22Rv1 (cell line): ENCODE data around the gene FGF6.
"Not testable (repeated sequence)": the region's sequence is repeated elsewhere in the genome, so short reads cannot be mapped to it uniquely, and the experiment has no call there.

Source experiments
- H3K27ac ChIP-seq: fragments of 450-650 bp; 2 replicates; pipeline ENCODE4 v1.5.1; 2017
- ZFX ChIP-seq: fragments of 450-650 bp; IDR thresholded peaks from 2 replicates; pipeline ENCODE4 v1.6.1; 2017; ENCODE audit warnings: antibody characterized with exemption, borderline replicate concordance
- TF ChIP-seq, protein P1 (sequence below): fragments of 450-650 bp; IDR thresholded peaks from 2 replicates; pipeline ENCODE4 v1.5.1; 2017; ENCODE audit warnings: mild to moderate bottlenecking

FGF6 gene

DNA sequence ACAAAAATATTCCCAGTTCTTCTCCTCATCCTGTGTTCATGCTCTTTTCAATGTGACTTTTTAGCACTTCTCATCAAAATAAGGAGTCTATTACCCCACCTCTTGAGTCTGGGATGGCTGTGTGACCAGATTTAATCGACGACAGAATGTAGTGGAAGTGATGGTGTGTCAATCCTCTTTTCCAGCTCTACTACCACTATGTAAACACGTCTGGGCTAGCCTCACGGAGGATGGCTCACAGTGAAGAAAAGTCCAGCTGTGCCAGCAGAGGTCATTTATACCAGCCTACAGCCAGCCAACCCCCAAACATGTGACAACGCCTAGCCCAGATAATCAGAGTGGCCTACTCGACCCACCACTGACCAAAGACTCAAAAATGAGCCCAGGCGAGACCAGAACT is 37.3 kb upstream of the FGF6 start:
- TF ChIP-seq, protein P1, sequence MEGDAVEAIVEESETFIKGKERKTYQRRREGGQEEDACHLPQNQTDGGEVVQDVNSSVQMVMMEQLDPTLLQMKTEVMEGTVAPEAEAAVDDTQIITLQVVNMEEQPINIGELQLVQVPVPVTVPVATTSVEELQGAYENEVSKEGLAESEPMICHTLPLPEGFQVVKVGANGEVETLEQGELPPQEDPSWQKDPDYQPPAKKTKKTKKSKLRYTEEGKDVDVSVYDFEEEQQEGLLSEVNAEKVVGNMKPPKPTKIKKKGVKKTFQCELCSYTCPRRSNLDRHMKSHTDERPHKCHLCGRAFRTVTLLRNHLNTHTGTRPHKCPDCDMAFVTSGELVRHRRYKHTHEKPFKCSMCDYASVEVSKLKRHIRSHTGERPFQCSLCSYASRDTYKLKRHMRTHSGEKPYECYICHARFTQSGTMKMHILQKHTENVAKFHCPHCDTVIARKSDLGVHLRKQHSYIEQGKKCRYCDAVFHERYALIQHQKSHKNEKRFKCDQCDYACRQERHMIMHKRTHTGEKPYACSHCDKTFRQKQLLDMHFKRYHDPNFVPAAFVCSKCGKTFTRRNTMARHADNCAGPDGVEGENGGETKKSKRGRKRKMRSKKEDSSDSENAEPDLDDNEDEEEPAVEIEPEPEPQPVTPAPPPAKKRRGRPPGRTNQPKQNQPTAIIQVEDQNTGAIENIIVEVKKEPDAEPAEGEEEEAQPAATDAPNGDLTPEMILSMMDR = no peak
- TF ChIP-seq ZFX = no peak
- no peak overlapping the region for H3K27ac ChIP-seq

DNA sequence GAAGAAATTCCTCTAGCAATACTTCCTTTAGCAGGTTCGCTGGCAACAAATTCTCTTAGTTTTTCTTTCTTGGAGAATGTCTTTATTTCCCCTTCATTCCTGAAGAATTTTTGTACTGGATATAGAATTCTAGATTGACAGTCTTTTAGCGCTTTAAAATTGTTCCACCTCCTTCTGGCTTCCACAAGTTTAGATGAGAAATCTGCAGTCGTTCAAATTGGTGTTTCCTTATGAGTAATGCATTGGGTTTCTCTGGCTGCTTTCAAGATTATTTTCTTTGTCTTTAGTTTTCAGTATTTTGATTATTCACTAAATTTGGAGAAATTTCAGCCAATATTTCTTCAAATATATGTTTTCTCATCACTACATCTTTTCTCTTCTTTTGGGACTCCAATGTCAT is 33.3 kb upstream of the FGF6 start:
- H3K27ac ChIP-seq = no peak overlapping the region
- TF ChIP-seq ZFX = no peak
- TF ChIP-seq, protein P1 = no peak

DNA sequence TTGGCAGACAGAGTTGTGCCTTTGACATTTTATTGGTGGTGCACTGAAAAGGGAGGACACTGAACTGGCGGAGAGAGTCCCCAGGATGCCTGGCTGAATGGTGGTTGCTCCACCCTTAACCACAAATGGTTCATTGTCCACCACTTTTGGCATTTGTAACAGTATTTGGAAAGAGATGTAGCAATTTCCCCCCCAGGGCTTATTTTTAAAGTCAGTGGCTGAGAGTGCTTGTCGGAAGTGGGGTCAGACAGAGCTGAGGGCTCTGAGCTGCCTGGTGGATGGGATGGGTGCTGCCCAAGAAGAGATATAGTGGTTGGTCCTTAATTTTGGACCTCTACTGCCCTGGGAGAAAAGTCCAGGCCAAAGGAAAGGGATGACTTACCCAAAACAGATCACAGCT is 31.5 kb upstream of the FGF6 start:
- TF ChIP-seq, protein P1 = no peak
- TF ChIP-seq ZFX = no peak
- no peak overlapping the region for H3K27ac ChIP-seq

DNA sequence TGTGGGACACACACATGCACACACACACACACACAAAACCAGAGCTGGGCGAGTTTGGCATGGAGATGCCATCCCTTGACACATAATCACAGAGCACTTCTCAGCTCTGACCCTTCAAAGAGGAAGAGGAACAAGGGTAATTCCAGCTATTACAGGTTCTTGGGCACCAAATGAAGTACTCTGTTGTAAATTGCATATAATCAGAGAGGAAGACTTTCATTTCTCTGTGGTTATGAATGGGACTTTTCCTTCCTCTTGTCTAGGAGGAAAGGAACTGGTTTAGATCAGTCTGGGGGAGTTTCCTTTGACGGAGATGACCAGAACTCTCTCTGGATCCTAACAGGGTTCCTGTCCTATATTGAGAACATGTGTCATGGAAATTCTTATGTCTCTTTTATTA is 26.4 kb upstream of the FGF6 start:
- no peak overlapping the region for H3K27ac ChIP-seq
- TF ChIP-seq, protein P1 = no peak
- no peak for TF ChIP-seq ZFX

DNA sequence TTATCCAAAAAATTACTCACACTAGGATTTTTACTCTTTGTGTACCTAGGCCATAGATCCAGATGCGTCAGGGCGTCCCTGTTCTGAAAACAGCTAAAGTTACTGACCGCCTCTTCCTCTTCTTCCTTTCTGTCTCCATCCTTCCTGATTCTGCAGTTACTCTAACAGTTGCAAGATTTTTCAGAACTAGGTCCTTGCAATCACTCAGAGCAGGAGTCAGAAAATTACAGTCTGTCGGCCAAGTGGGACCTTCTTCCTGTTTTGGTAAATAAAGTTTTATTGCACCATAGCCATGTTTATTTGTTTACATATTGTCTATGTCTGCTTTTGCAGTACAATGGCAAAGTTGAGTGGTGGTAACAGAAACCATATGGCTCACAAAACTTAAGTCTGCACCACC is 25.6 kb upstream of the FGF6 start:
- TF ChIP-seq, protein P1 = no peak
- no peak for TF ChIP-seq ZFX
- no peak overlapping the region for H3K27ac ChIP-seq

DNA sequence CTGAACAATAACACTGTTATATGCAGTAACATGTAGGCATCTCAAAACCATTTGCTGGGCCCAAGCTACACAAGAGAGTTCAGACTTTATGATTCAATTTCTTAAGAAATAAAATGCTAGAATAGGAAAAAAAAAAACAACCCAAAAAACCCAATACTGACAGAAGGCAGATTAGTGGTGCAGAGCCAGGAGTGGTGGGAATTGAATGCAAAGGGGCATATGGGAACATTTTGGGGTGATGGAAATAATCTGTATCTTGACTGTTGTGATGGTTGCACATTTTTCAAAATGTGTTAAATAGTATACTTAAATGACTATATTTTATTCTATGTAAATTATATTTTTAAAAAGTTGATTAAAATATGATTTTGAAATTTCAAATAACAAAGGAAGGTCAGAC is 23.4 kb upstream of the FGF6 start:
- TF ChIP-seq, protein P1 = no peak
- TF ChIP-seq ZFX = no peak
- no peak overlapping the region for H3K27ac ChIP-seq

DNA sequence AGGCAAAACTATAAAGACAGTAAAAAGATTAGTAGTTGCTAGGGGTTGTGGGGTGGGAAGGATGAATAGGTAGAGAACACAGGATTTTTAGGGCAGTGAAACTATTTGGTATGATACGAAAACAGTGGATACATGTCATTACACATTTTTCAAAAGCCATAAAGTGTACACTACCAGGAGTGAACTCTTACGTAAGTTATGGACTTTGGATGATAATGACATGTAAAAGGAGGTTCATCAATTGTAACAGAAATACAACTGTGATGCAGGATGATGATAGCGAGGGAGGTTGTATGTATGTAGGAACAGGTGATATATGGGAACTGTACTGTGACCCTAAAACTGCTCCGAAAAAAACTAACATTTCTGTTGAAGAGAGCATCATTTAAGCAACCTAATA is 15.1 kb upstream of the FGF6 start:
- TF ChIP-seq, protein P1 = no peak
- TF ChIP-seq ZFX = no peak
- H3K27ac ChIP-seq = no peak overlapping the region

DNA sequence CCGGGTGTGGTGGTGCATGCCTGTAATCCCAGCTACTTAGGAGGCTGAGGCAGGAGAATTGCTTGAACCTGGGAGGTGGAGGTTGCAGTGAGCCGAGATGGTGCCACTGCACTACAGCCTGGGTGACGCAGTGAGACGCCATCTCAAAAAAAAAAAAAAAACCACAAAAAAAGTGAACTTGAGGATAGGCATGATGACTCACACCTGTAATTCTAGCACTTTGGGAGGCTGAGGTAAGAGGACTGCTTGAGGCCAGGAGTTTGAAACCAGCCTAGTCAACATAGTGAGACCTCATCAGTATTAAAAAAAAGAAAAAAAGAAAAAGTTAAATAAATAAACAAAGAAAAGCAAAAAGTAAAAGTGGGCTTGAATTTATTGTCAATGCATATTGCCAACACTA is 10.2 kb upstream of the FGF6 start:
- not testable (repeated sequence) for H3K27ac ChIP-seq
